Kidney (tissue), 14 donors: ENCODE data around the gene RABL6. TPM values are rescaled to one million over a fixed set of nuclear protein-coding genes. Genes with fewer than 3 reads are reported as not detected.

Experiments
- DNase-seq, 5 donors: peaks; one replicate each; pipeline ENCODE4 v3.0.0-alpha.2; 2013 to 2020
- FAIRE-seq: peaks from 2 replicates; lab custom pipeline; 2012; peaks lifted over from hg19 to GRCh38; lab: Jason Lieb, UNC
- H3K27ac ChIP-seq, 2 donors: one replicate each; pipeline ENCODE4 v1.7.0; 2013; ENCODE audit warnings: low read depth in 2 of 2, low read length in 2 of 2, inconsistent platforms in 1 of 2
- H3K27me3 ChIP-seq: one replicate; pipeline ENCODE4 v1.7.1; 2013; ENCODE audit warnings: low read length, inconsistent platforms; ENCODE audit not compliant: control insufficient read depth, insufficient read depth
- H3K36me3 ChIP-seq, 3 donors: one replicate each; pipeline versions ENCODE4 v1.7.0 to v1.7.1; 2013; ENCODE audit warnings: low read length in 3 of 3, control low read depth in 1 of 3, inconsistent platforms in 1 of 3; ENCODE audit not compliant: insufficient read depth in 3 of 3, control insufficient read depth in 2 of 3
- H3K4me1 ChIP-seq, 3 donors: one replicate each; pipeline versions ENCODE4 v1.7.0 to v1.7.1; 2013; ENCODE audit warnings: low read length in 3 of 3, inconsistent platforms in 1 of 3, low read depth in 1 of 3; ENCODE audit not compliant: control insufficient read depth in 2 of 3, insufficient read depth in 2 of 3
- H3K4me3 ChIP-seq, 3 donors: one replicate each; pipeline versions ENCODE4 v1.7.0 to v1.8.1; 2013; ENCODE audit warnings: low read length in 3 of 3, control low read depth in 1 of 3, inconsistent platforms in 1 of 3
- H3K9ac ChIP-seq, 3 donors: one replicate each; pipeline versions ENCODE4 v1.7.0 to v1.7.1; 2013; ENCODE audit warnings: low read length in 3 of 3, control low read depth in 1 of 3, inconsistent platforms in 1 of 3
- H3K9me3 ChIP-seq, 3 donors: one replicate each; pipeline versions ENCODE4 v1.7.0 to v1.7.1; 2013; ENCODE audit warnings: low read length in 3 of 3, control low read depth in 1 of 3, inconsistent platforms in 1 of 3; ENCODE audit not compliant: control insufficient read depth in 2 of 3, insufficient read depth in 1 of 3
- intact Hi-C: fragments of 100-400 bp; cut with DNase I; formaldehyde crosslinking; loops from one replicate; pipeline ENCODE4 v1.11.1; 2022
- polyA plus RNA-seq: library from polyadenylated mRNA; stranded (reverse); fragments of 350-450 nt; fragmentation: Illumina TruSeq; extraction: RNeasy Lipid Tissue Mini Kit (QIAGEN cat#74804); gene quantifications from one replicate; pipeline ENCODE4 v1.2.3, GENCODE V29; 2014; ENCODE audit warnings: low read depth, low replicate concordance; ENCODE audit not compliant: insufficient read depth
- total RNA-seq: library from RNA; stranded (reverse); fragmentation: NEBNext Ultra II Directional; extraction: Animal tissue kit (Norgen Biotek cat#: 25700); gene quantifications from one replicate; pipeline ENCODE4 v1.2.1, GENCODE V29; 2021
- TF ChIP-seq, protein P1 (sequence below): IDR thresholded peaks from 3 replicates; pipeline ENCODE4 v1.5.1; 2012; ENCODE audit warnings: mild to moderate bottlenecking, moderate library complexity, borderline replicate concordance; ENCODE audit not compliant: insufficient read depth; ENCODE audit errors: extremely low read depth
- donor health status: control.
- donor health status: control.
- donor health status: control.
- donor health status: control.
- donor health status: control.
- donor health status: DM: yes; HTN: yes; CAD: no.
- donor health status: Normal renal cell carcinoma (clear cell type).

Gene RABL6
- total and polyA plus RNA-seq, 2 donors from 2014 or later: 60.4 to 70.3 TPM

- no peak overlapping the region for H3K4me3 ChIP-seq
- H3K9ac ChIP-seq: no peak overlapping the region
- intact Hi-C loops: no loop called here
- FAIRE-seq: no peak
- no peaks in the 10 kb centered on the region for H3K9me3 ChIP-seq
- no peak overlapping the region for H3K27ac ChIP-seq
- H3K27me3 ChIP-seq: no peaks in the 10 kb centered on the region
- H3K36me3 ChIP-seq: no peaks in the 10 kb centered on the region
- TF ChIP-seq, protein P1, sequence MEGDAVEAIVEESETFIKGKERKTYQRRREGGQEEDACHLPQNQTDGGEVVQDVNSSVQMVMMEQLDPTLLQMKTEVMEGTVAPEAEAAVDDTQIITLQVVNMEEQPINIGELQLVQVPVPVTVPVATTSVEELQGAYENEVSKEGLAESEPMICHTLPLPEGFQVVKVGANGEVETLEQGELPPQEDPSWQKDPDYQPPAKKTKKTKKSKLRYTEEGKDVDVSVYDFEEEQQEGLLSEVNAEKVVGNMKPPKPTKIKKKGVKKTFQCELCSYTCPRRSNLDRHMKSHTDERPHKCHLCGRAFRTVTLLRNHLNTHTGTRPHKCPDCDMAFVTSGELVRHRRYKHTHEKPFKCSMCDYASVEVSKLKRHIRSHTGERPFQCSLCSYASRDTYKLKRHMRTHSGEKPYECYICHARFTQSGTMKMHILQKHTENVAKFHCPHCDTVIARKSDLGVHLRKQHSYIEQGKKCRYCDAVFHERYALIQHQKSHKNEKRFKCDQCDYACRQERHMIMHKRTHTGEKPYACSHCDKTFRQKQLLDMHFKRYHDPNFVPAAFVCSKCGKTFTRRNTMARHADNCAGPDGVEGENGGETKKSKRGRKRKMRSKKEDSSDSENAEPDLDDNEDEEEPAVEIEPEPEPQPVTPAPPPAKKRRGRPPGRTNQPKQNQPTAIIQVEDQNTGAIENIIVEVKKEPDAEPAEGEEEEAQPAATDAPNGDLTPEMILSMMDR: no peak
- DNase-seq: peak in 1 of 5 donors; percentile 41
- no peaks in the 10 kb centered on the region for H3K4me1 ChIP-seq
Observed at GRCh38 chr9:136774416-136775045, 33.2 kb upstream of the RABL6 start.

GRCh38 chr9:136775191-136775590 lies 32.6 kb upstream of the RABL6 start:
- Histone ChIP-seq H3K27ac (no peak overlapping the region), H3K9ac (no peak overlapping the region), H3K27me3 (no peaks in the 10 kb centered on the region), H3K9me3 (no peaks in the 10 kb centered on the region), H3K4me1 (no peaks in the 10 kb centered on the region), H3K4me3 (no peak overlapping the region), H3K36me3 (no peaks in the 10 kb centered on the region)
- intact Hi-C loops: no loop called here
- DNase-seq (peak in 1 of 5 donors; percentile 46), FAIRE-seq (no peak)
- TF ChIP-seq, protein P1: no peak

- Histone ChIP-seq H3K27me3 (no peaks in the 10 kb centered on the region), H3K4me3 (no peak overlapping the region), H3K27ac (no peak overlapping the region), H3K4me1 (no peaks in the 10 kb centered on the region), H3K9ac (no peak overlapping the region), H3K36me3 (no peaks in the 10 kb centered on the region), H3K9me3 (no peaks in the 10 kb centered on the region)
- TF ChIP-seq, protein P1: no peak
- intact Hi-C loops: no loop called here
- no peak for FAIRE-seq
- DNase-seq: peak in 1 of 5 donors; percentile 25
Observed at GRCh38 chr9:136776947-136777346, 30.8 kb upstream of the RABL6 start.
